Tibial nerve (tissue), 4 donors: ENCODE measurements around the gene TBC1D16.

Source experiments
- CTCF ChIP-seq, 5 experiments: fragments of 200-600 bp in 3 of 5; fragments of 450-650 bp in 2 of 5; sonication (generic) in 3 of 5; IDR thresholded peaks; one replicate each; pipeline ENCODE4 v1.5.1; 2016 to 2019; ENCODE audit warnings: antibody characterized with exemption in 5 of 5, mild to moderate bottlenecking in 3 of 5, moderate library complexity in 2 of 5
- EP300 ChIP-seq, 2 donors: sonication (generic); formaldehyde crosslinking; IDR thresholded peaks; one replicate each; pipeline ENCODE4 v1.6.1; 2017; ENCODE audit warnings: antibody characterized with exemption in 2 of 2, mild to moderate bottlenecking in 1 of 2

GRCh38 chr17:79997011-79997660 lies 38.5 kb downstream of the TBC1D16 start:
- TF ChIP-seq CTCF (IDR thresholded peaks at IDR 0.05): no peak
- no peak for TF ChIP-seq EP300 (IDR thresholded peaks at IDR 0.05)
